Stimulated activated CD4-positive, alpha-beta T cell treated with anti-CD3 and anti-CD28 coated beads, Interleukin-4, amount 100 ng/mL, for 1 hour (primary cell): ENCODE results near the gene CD63.
A peak's percentile ranks its signal among the peaks of the same experiment; 100 is the strongest.

ENCODE experiments used
- DNase-seq: peaks from one replicate; pipeline ENCODE4 v3.0.0-alpha.2; 2020

CD63 gene

DNA sequence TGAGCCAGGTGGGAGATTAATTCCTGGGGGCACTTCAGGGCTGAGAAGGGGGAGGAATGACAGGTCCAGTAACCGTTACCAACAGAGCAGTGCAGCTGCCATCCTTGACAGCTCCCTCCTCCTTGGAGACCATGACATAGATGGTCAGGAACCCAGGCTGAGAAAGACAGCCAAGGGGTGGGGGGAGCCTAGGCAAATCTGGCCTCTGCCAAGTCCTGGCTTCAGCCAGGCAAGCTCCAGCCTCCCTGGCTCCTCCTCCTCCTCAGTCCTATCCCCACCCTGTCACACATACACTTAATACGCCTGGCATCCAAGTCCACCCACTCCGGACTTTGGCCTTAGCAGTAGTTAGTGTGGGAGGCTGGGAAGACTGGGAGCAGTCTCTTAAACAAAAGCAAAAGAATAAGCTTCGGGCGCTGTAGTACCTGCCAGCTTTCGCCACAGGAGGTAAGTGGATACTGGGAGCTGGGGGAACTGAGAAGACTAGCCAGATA, 8.7 kb downstream of the CD63 start, which contains the start of gene RDH5:
RDH5 (plus strand) TSS at position 323 of the 494 bp plus-strand sequence. CDS start 792 bp downstream, outside the sequence.
- DNase-seq, result no peak

DNA sequence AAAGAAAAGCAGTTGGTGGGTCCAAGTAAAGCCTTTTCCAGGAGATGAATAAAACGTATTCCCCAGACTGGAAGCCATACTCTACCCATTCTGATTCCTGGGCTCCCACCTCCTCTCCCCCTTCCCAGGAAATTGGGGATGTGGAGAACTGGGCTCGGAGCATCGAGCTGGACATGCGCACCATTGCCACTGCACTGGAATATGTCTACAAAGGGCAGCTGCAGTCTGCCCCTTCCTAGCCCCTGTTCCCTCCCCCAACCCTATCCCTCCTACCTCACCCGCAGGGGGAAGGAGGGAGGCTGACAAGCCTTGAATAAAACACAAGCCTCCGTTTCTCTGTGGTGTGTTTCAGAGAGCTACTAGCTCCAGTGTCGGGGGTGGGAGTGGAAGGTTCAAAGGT, 9.4 kb downstream of the CD63 start:
- no peak for DNase-seq

DNA sequence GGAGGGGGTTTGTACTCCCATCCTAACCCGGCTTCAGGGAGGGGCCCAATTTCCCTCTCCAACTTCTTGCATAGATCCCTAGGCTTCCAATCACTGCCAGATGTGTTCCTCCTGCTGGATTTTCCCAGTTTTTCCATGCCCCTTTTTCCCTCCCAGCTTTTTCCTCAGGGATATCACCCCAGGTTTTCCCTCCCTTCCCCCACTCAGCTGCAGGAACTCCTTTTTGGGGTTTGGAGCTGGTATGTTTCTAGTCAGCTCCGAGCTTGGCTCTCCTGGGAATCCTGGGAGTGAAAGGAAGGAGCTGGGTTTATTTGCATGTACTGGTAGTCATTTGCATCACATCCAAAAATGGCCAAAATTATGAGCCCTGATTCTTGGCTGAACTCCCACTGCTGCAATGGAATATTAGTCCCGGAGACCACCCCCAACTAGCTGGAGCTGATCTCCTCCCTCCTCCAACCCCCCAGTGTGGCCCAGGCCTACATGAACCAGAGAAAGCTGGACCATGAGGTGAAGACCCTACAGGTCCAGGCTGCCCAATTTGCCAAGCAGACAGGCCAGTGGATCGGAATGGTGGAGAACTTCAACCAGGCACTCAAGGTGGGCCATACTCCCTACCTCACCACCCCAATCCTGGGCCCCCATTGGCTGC, 10.1 kb downstream of the CD63 start:
- DNase-seq, result no peak

DNA sequence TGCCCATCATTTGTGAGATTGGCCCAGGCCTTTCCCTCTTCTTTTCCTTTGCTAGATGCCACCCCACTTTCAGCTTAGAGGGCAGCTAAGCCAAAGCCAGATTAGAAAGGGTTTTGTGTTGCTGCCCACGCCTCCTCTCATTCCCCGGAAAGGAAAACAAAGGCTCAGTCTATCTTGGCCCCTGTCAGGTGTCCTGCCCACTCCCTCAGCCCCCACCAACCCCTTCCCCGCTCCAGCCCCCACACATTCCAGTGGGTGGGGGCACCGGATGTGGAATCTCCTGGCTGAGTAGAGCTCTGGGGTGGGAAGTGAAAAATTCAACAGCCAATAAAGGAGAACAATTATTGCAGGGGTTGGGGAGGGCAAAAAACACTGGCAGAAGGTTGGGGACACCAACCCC, 10.8 kb downstream of the CD63 start:
- DNase-seq, result no peak

DNA sequence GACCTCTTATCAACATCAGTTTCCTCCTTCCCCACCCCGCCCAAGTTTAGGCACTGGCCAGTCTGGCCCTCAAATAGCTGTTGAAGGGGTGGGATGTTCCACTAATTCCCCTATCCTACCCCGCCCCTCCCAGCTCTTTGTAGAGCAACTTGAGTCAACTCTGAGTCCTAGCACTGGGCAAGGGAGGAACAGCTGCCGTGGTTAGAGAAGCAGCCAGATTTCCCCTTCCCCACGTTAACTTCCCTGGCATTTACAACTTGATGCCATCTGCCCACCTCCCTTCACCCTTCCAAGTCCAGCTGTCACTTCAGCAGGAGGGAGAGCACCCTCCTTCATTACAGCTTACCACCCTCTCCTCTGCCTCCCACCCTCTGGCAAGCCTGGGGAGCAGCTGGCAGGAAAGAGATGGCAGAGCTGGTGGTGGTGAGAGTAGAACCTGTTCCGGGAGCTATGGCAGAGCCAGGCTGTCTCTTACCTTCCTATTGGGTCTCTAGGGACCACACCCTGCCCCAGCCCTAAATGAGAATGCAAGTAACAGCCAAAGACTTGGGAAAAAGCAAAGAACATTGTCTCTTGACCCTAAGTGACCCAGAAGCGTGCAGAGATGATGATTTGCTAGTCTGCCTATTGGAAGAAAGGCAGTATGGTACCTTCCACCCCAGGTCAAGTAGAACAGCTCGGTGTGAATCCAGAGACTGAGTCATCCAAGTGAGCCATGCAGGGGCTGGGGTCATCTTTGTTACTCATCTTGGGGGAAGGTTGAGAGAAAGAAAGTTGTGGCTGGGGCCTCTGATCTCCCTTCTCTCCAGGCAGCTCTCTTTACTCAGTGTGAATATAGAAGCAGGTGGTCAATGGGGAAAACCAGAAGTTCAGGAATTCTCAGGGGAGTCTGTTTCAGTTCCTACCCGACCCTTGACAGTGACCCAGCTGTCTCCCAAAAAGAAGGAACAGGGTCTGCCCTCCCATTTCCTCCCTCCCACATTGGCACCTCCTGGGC, 11.5 kb downstream of the CD63 start:
- DNase-seq, result no peak

DNA sequence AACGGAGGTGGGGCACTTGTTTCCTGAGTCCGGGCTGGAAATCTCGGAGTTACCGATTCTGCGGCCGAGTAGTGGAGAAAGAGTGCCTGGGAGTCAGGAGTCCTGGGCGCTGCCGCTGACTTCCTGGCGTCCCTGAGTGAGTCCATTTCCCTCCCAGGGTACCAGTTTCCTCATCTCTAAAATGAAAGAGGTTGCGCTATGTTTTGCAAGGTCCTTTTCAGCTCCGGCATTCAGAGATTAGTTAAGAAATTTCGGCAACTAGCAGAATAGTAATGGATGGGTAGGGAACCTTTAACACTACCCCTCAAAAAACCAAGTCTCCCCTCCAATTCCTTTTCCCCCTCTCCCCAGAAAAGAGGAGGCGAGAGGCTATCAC, 12.2 kb downstream of the CD63 start:
- DNase-seq, result no peak

DNA sequence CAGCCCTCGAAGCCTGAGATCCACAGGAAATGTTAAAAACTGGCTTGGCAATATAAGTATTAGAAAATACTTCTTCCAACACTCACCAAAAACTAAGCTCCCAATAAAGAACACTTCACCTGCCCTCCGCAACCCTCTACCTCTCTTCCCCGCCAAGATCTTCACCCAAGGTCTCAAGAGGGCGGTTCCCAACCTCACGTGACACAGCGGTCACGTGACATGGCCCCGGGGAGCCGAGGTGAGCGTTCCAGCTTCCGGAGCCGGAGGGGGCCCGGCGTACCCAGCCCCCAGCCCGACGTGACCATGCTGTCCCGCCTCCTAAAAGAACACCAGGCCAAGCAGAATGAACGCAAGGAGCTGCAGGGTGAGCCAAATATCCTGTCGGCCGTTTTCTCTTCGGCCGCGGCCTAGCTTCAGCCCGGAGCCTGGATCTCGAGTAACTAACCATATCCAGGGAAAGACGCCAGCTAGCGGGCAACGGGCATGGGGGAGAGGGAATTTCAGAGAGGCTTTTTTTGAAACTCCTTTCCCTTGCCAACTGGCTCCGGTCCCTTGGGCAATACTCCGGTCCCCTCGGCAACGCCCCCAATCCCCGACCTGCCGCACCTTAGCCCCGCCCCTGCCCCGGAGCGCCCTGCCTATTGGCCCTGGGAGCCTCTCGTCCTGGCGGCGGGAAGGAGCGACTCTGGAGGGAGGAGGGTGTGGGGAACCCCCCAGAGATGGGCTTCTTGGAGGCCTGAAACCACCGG, 12.8 kb downstream of the CD63 start, which contains the start of gene BLOC1S1:
BLOC1S1 (plus strand) TSS at position 214 of the 749 bp plus-strand sequence; CDS start at position 220, 6 bp downstream.
- DNase-seq, result peak; percentile 94

DNA sequence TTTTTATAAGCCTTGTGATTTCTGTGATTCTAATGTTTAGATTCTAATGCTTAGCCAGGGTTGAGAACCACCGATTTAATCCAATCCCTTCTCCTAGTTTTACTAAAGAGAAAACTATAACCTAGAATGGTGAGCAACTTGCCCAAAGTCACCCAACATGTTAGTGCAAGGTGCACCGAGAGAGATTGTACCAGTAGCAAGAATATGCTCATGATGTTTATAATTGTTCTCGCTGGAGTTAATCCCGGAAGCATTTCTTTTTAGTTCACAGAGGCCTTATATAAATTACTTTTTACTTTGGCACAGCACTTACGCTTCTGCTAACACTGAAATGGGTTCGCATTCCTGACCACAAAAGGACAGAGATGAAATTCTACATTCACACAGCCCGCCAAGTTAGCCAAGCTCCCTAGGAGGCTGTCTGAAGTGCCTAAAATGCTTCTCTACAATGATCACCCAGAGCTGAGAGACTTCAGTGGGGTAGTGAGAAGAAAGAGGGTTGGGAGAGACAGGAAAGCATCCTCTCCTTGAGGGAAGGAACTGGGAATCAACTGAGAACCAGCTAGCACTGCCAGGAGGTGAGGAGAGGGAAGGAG, 13.5 kb downstream of the CD63 start:
- DNase-seq, result no peak

DNA sequence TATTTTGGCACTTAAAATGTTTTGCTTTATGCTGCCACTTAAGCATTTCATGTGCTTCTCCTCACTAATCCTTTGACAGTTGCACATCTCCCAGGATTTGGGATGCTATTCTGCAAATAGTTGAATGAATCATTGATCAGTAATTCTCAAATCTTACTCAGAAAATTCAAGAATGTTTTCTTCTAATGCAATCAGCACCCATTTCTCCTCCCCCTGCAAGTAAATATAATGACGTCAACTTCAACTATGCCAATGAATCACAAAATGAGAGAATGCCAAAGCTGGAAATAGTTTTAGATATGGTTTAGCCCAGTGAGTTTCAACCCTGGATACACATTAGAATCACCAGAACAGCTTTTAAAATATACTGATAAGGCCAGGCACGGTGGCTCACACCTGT, 15.1 kb downstream of the CD63 start:
- DNase-seq, result no peak

DNA sequence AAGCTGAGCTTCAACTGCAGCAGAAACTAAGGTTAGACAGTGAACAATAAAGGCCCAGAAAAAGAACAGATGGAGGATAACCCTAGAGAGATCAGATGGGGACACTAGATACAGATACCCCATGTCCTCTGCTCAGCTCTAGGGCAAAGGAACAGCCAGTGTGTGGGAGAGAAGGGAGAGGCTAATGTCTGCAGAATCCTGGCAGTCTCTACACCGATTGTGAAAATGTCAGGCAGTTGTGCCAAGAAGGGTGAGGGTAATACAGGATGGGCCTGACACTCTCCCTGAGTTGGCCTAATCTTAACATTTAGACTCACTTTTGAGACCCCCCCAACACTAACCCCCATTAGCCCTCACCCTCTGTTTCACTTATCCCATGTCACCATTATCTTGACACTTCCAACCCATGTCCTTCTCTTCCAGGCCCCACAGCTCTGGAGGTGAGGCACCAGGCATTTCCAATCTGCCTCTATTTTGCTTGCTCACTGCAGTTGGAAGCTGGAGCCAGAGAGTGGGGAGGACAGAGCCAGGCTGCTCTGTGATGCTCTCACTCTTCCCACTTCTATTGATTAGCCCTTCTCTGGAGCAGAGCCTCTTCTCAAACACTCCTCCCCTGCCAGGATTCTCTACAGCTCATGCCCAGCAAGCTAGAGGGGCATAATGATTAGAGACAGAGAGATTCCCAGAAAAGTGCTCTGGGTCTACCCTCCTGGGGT, 16.0 kb downstream of the CD63 start:
- no peak for DNase-seq

DNA sequence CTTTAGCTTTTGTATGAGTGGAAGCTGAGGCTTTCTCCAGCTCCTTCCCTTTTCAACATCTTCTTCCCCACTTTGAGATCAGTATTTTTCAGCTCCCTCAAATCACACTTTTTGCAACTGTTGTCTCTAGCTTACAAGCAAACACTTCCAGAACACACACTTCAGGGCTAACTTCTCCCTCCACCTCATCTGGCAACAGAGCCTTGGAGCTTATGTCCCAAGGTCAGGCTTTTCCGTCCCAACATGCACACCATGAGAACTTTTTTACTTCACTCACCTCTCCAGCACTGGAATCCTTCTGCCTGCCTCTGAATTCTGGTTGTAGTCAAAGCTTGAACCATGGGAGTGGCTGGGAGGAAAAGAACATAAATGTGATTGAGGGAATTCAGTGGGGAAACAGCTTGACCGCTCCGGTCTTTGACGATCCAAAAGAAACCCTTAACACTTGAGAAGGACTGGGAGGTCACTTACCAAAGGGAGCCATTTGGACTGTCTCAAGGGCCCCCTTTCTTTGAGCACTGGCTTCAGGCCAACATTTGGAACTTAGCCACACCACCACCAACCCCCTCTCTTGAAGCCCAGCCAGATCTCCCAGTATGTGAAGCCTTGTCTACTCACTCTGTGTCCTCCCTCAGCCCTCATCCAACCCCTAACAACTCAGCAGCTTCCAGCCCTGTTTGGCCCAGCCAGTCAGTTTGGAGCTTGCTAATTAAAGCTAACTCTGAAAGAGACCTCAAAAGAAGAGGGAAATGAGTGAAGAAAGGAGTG, 16.8 kb downstream of the CD63 start:
- DNase-seq, result no peak

DNA sequence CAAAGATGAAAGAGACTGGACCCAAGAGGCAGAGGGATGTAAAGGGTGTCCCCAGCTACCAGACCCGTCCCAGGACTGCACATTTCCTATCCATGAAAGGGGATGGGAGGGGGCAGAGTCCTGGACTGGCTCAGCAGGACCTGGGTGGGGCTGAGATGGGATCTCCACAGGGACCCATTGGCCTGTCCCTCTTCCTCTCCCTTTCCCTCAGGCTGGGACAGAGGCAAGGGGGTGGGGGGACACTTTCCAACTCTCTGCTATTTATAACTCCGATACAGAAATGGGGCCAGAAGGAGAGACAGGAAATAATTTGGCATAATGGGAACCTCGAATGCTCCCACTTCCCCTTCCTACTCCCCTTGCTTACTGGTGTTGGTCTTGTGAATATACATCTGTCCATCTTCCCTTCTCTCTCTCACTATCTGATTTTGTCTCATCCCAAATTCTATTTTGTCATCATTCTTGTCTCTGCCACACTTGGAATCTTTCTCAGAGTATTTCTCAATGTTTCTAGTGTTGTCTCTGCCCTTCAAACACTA, 20.0 kb downstream of the CD63 start:
- no peak for DNase-seq

DNA sequence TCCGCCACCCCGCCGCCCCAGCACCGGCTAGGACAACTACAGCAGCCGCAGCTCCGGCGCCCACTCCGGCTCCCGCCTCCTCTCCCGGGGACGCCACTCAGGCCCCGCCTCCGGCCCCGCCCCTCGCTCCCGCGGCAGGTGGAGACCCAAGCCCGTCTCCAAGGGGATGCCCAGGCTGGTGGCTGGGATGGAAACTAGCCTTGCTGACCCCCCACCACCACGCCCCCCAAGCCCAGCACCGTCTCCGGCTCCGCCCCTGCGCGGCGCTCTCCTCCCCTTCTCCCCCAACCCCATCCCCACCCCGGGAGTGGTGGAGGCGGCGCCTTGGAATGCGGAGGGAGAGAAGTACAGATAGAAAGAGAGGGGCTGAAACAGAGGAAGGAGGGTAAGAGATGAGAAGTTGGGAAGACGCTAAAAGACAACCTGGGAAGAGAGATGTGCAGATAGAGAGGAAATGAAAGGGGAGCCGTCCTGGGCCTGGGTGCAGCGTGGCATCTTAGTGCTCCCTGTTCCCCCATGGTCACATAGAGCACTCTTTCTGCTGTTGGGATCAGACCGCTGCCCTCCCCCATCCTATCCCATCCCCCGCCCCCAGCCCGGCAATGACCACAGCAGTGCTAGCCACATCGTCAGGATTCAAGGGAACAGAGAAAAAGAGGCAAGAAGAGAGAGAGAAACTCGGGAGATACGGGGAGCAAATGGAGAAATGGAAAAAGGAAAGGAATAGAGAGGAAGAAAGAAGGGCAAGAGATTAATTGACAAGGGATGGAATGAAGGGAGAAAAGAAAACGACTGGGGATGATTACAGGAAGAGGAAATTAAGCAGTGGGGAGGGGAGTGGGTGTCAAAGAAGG, 20.7 kb downstream of the CD63 start, which contains the start of gene ITGA7:
ITGA7 (minus strand) TSS at position 64 of the 854 bp plus-strand sequence. CDS start 222 bp downstream, outside the sequence.
- peak; percentile 70 for DNase-seq

DNA sequence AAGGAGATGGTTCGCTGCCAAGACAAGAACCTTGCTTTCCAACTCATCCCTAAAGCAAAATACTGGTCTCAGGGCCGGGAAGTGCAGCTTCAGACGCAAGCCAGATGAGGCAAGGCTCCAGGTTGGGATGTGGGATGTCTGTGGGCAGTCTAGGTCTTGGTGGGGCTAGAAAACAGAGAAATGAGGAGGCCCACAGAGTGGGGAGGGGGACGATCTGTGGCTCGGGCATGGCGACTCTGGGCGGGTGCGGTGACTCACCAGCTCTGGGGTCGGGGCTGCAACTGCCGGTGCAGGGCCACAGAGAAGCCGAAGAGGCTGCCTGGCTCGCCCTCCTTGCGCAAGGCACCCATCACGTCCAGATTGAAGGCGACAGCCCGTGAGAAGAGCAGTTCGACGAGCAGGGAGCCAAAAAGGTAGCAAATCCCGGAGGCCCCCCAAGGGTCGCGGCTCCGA, 21.6 kb downstream of the CD63 start:
- DNase-seq, result no peak

DNA sequence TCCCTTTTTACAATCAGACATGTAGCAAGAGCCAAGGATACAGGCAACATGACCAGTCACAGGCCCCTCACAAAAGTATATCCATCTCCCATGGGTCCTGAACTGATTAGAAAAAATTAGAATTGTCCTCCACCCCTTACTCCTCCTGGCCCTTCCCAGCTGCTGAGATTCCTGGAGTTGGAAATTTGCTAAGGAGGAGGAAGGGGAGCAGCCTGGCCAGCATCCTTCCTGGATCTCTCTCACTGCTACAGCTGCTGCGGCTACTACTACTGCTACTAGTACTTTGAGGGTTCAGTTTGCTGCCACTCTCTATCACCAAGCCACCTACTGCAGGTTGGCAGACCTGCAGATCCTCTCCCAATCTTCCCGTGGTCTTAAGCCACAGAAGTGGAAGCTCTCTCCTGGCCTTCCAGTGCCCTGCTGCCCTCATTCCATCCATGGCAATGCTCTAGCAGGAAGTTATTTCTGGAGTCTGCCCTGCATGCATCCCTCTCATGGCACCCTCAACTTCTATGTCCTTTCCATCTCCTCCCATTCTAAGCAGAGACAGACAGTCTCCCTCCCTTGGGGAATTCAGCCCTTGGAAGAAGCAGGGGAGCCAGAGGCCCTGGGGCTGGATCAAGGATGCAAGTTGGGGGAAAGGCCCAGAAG, 22.1 kb downstream of the CD63 start:
- no peak for DNase-seq

DNA sequence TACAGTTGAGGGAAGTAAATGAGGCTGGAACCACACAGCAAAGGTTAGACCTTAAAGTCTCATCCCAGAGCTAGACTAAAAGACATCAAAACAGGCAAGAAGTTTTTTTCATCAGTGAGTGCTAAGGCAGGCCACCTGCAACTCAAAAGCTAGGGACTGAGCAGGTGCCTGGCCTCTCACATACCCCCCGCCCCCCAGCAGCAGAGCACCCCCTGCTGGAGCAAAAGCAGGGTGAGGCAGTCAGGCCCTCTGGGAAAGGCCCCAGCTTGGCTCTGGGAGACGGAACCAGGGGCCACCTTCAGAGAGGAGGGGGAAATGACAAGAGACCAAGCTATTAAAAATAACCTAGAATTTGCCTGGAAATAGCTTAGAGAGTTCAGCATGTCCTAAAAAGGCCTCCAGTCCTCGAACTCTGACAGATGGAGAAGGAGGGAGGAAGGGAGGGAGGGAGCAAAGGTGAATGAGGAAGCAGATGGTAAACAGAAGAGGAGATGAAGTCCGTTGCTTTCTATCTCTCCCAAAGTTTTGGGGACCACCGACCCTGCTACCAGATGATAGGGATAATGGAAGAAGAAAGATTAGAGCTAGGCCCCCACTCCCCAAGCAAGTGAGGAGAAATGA, 22.9 kb downstream of the CD63 start:
- DNase-seq, result no peak

DNA sequence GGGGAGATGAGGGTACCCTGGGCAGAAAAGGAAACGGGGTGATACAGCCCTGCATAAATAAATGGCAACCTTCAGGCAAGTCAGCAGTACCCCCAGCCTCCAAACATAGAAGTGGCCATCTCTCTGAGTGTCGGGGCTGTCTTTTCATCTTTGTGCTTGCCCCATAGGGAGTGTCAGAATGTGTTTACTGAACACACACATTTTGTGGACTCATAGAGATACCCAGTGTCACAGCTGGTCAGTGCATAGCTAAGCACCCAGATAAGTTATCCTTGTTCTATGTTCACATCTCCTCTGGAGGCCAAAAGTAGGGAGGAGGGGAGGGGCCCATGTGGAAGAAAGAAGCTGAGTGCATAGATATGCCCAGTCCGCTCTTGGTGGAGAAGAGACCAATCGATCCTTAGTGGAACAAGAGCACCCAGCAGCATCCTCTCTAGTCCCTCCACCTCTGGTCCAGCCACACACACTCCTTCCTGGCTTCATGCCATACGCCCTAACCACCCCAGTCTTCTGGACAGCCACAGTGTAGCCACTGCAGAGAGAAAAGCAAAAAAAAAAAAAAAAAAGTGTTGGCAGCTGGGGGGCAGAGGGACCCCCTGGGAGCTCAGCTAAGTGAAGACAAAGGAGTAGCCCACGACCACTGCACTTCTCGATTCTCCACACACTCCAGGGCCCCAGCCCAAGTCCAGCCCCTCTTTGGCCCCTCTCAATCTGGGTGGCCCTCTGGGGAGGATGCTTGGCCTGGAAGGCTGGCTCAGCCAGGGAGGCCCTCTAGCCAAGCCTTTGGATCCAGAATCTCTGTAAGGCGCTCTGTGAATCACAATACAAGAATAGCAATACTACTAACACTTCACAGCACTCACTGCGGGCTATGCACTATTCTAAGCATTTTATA, 23.7 kb downstream of the CD63 start:
- DNase-seq, result no peak
